Lower leg skin (tissue), 4 donors: ENCODE results near the gene NIPSNAP3A. TPM values are rescaled to one million over a fixed set of nuclear protein-coding genes. Genes with fewer than 3 reads are reported as not detected.

Experiments
- DNase-seq, 2 donors: peaks; one replicate each; pipeline ENCODE4 v3.0.0-alpha.2; 2019; ENCODE audit warnings: low spot score in 2 of 2
- H3K4me3 ChIP-seq: fragments of 200-600 bp; sonication (generic); 2 replicates; pipeline ENCODE4 v1.5.1; 2017; ENCODE audit warnings: mild to moderate bottlenecking, low read depth; ENCODE audit not compliant: poor library complexity, severe bottlenecking
- CTCF ChIP-seq, 3 donors: fragments of 450-650 bp; IDR thresholded peaks; one replicate each; pipeline ENCODE4 v1.5.1; 2016; ENCODE audit warnings: antibody characterized with exemption in 3 of 3, mild to moderate bottlenecking in 3 of 3, moderate library complexity in 2 of 3
- POLR2A ChIP-seq, 2 donors: fragments of 450-650 bp; IDR thresholded peaks; one replicate each; pipeline ENCODE4 v1.6.1; 2016 to 2017; ENCODE audit warnings: antibody characterized with exemption in 2 of 2, mild to moderate bottlenecking in 1 of 2, moderate library complexity in 1 of 2
- WGBS, 2 donors: methylation state at CpG; one replicate each; pipeline ENCODE4 v1.1.5; 2018; 5-methylcytosine and 5-hydroxymethylcytosine counted together
- intact Hi-C: fragments of 100-400 bp; cut with DNase I; formaldehyde crosslinking; loops from one replicate; pipeline ENCODE4 v1.15.0; 2023; ENCODE audit warnings: low total_unique reads
- total RNA-seq, 4 donors: library from RNA; depleted of rRNA; stranded (reverse); fragments of >200 nt; gene quantifications; one replicate each; pipeline ENCODE4 v1.1.0, GENCODE V29; 2016

The NIPSNAP3A gene
- total RNA-seq, 4 donors from 2014 or later, result 22.0 to 30.1 (median 26.0) TPM

GRCh38 chr9:104800068-104800785, 52.7 kb downstream of the NIPSNAP3A start:
- no peak overlapping the region for H3K4me3 ChIP-seq
- WGBS, 2 donors, result 87 to 88% methylated on average over 7 of the region's 7 CpGs
- no peak for TF ChIP-seq CTCF (IDR thresholded peaks at IDR 0.05)
- TF ChIP-seq POLR2A (IDR thresholded peaks at IDR 0.05), result no peak
- no peak for DNase-seq
- intact Hi-C loops, result loop anchor here (5.0 kb wide), 1 partner anchor 513 kb away; no protein-coding TSS in a partner anchor

GRCh38 chr9:104802110-104802509, 54.6 kb downstream of the NIPSNAP3A start:
- intact Hi-C loops, result loop anchor here (5.0 kb wide), 1 partner anchor 515 kb away; no protein-coding TSS in a partner anchor
- TF ChIP-seq POLR2A (IDR thresholded peaks at IDR 0.05), result no peak
- TF ChIP-seq CTCF (IDR thresholded peaks at IDR 0.05), result no peak
- 89 to 91% methylated on average over 5 of the region's 5 CpGs for WGBS, 2 donors
- DNase-seq, result no peak
- H3K4me3 ChIP-seq, result no peak overlapping the region

GRCh38 chr9:104802906-104803305, 55.4 kb downstream of the NIPSNAP3A start:
- 68 to 71% methylated on average over 2 of the region's 2 CpGs for WGBS, 2 donors
- no peak overlapping the region for H3K4me3 ChIP-seq
- TF ChIP-seq POLR2A (IDR thresholded peaks at IDR 0.05) (no peak), CTCF (IDR thresholded peaks at IDR 0.05) (no peak)
- intact Hi-C loops, result loop anchor here (5.0 kb wide), 1 partner anchor 516 kb away; no protein-coding TSS in a partner anchor
- DNase-seq, result no peak

GRCh38 chr9:104805441-104805840, 58.0 kb downstream of the NIPSNAP3A start:
- 86 to 97% methylated on average over 2 of the region's 2 CpGs for WGBS, 2 donors
- H3K4me3 ChIP-seq, result no peak overlapping the region
- no peak for TF ChIP-seq POLR2A (IDR thresholded peaks at IDR 0.05)
- TF ChIP-seq CTCF (IDR thresholded peaks at IDR 0.05), result no peak
- intact Hi-C loops, result no loop called here
- no peak for DNase-seq

- no peak overlapping the region for H3K4me3 ChIP-seq
- intact Hi-C loops, result no loop called here
- DNase-seq, result no peak
- TF ChIP-seq POLR2A (IDR thresholded peaks at IDR 0.05) (no peak), CTCF (IDR thresholded peaks at IDR 0.05) (no peak)
- 51 to 56% methylated on average over 3 of the region's 3 CpGs for WGBS, 2 donors
These were observed 60.6 kb downstream of the NIPSNAP3A start for GRCh38 chr9:104808035-104808614.

Other genes with a start within 250 kb of the NIPSNAP3A start
- gene OR13F1, start 243.4 kb upstream of the NIPSNAP3A start, total RNA-seq, result not detected
- not detected for gene OR13C4, start 220.5 kb upstream of the NIPSNAP3A start, total RNA-seq
- gene OR13C3, start 210.8 kb upstream of the NIPSNAP3A start, total RNA-seq, result not detected
- not detected for gene OR13C8, start 178.5 kb upstream of the NIPSNAP3A start, total RNA-seq
- gene OR13C5, start 148.3 kb upstream of the NIPSNAP3A start, total RNA-seq, result not detected
- under 1 TPM in 1 of 4 donors, not detected in 3; 0.36 TPM for gene OR13C2, start 142.1 kb upstream of the NIPSNAP3A start, total RNA-seq
- not detected for gene OR13C9, start 129.5 kb upstream of the NIPSNAP3A start, total RNA-seq
- not detected for gene OR13D1, start 53.2 kb upstream of the NIPSNAP3A start, total RNA-seq
- 1 to 10 TPM; 1.6 to 3.2 (median 1.9) TPM for gene NIPSNAP3B, start 16.4 kb downstream of the NIPSNAP3A start, total RNA-seq
- gene ABCA1, start 180.5 kb downstream of the NIPSNAP3A start, total RNA-seq, result 10 to 100 TPM; 35.6 to 60.7 (median 39.8) TPM